Neural cell (in vitro differentiated cells): ENCODE results near the gene SDHAF2.

Source experiments
- CTCF ChIP-seq: fragments of 450-650 bp; IDR thresholded peaks from 2 replicates; pipeline ENCODE4 v1.5.1; 2014; ENCODE audit warnings: antibody characterized with exemption, mild to moderate bottlenecking, moderate library complexity; ENCODE audit not compliant: poor library complexity, severe bottlenecking
- EP300 ChIP-seq: fragments of 450-650 bp; conservative IDR thresholded peaks from 2 replicates; pipeline ENCODE4 v1.6.1; 2014; ENCODE audit warnings: antibody characterized with exemption, mild to moderate bottlenecking, moderate library complexity; ENCODE audit not compliant: poor library complexity, severe bottlenecking
- EZH2 ChIP-seq: fragments of 200-600, 300-800 bp; shearing (Covaris generic), sonication (generic); IDR thresholded peaks from 2 replicates; pipeline ENCODE4 v1.6.1; 2014; ENCODE audit warnings: antibody characterized with exemption, low read length, borderline replicate concordance, mild to moderate bottlenecking; ENCODE audit not compliant: insufficient read depth, poor library complexity, severe bottlenecking
- MXI1 ChIP-seq: fragments of 450-650 bp; conservative IDR thresholded peaks from 2 replicates; pipeline ENCODE4 v1.6.1; 2014; ENCODE audit warnings: antibody characterized with exemption, mild to moderate bottlenecking; ENCODE audit not compliant: poor library complexity, severe bottlenecking
- POLR2AphosphoS5 ChIP-seq: IDR thresholded peaks from 2 replicates; pipeline ENCODE4 v1.6.1; 2012
- RAD21 ChIP-seq: fragments of 450-650 bp; conservative IDR thresholded peaks from 2 replicates; pipeline ENCODE4 v1.6.1; 2014; ENCODE audit warnings: antibody characterized with exemption, mild to moderate bottlenecking, moderate library complexity
- REST ChIP-seq: IDR thresholded peaks from 2 replicates; pipeline ENCODE4 v1.6.1; 2012; ENCODE audit warnings: borderline replicate concordance
- SMC3 ChIP-seq: fragments of 450-650 bp; conservative IDR thresholded peaks from 2 replicates; pipeline ENCODE4 v1.6.1; 2014; ENCODE audit warnings: antibody characterized with exemption, mild to moderate bottlenecking, moderate library complexity; ENCODE audit not compliant: poor library complexity
- TAF1 ChIP-seq: IDR thresholded peaks from 2 replicates; pipeline ENCODE4 v1.6.1; 2012; ENCODE audit warnings: low read depth

- TF ChIP-seq EZH2 (no peak), CTCF (no peak), RAD21 (no peak), POLR2AphosphoS5 (no peak), REST (no peak), EP300 (no peak), TAF1 (no peak), MXI1 (no peak), SMC3 (no peak)
Measured at GRCh38 chr11:61404103-61404502, 25.8 kb upstream of the SDHAF2 start.
